ENCODE results near the gene CFDP1. TPM values are rescaled to one million over a fixed set of nuclear protein-coding genes. Genes with fewer than 3 reads are reported as not detected.
"Not testable (repeated sequence)": the region's sequence is repeated elsewhere in the genome, so short reads cannot be mapped to it uniquely, and the experiment has no call there.

Gene CFDP1
- polyA plus RNA-seq, 3 donors = 148 to 189 (median 174) TPM

GRCh38 chr16:75304521-75305363 lies 128.6 kb downstream of the CFDP1 start:
- DNase-seq = no peak

GRCh38 chr16:75301804-75302203 lies 131.5 kb downstream of the CFDP1 start:
- DNase-seq = no peak

GRCh38 chr16:75298267-75298666 lies 135.0 kb downstream of the CFDP1 start:
- no peak for DNase-seq

DNA sequence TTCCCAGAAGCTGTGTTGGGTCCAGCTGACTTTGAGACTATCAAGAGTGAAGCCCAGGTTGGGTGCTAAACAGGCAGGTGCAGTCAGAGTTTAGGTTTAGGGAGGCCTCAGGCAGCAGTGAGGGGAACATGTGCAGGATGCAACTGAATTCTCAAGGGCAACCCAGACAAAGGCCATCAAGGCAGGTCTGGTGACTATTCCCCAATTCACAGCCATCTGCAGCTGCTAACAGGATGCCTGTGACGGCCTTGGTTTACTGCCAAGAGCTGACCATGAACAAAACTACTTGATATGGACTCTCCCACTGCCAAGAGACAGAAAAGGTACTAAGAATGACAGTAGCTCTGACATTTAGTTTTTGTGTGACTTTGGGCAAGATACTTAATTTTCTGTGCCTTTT lies 136.7 kb downstream of the CFDP1 start:
- no peak for DNase-seq

- no peak for DNase-seq
These were observed 138.4 kb downstream of the CFDP1 start for GRCh38 chr16:75294773-75295459.

- DNase-seq = no peak
These were observed 139.5 kb downstream of the CFDP1 start for GRCh38 chr16:75293772-75294171.

GRCh38 chr16:75293173-75293572 lies 140.1 kb downstream of the CFDP1 start:
- DNase-seq = no peak

- DNase-seq = no peak
These were observed 140.6 kb downstream of the CFDP1 start for GRCh38 chr16:75292691-75293090.

DNA sequence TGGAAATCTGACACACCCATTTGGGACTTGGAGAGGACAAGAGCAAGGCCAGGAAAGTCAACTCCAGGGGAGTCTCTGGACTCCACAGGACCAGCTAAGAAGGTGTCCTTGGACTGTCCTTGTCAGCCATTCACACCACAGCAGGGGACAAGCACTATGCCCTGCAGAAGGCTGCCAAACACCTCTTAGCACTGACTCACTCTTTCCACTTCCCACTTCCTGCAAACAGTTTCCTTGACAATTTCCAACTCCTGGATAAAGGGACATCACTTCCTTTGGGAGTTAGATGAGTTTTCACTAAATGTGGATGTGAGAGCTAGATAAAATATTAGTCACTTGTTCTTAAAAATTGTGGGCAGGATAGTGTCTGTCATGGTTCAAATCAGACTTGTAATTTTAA lies 144.1 kb downstream of the CFDP1 start:
- DNase-seq = no peak

DNA sequence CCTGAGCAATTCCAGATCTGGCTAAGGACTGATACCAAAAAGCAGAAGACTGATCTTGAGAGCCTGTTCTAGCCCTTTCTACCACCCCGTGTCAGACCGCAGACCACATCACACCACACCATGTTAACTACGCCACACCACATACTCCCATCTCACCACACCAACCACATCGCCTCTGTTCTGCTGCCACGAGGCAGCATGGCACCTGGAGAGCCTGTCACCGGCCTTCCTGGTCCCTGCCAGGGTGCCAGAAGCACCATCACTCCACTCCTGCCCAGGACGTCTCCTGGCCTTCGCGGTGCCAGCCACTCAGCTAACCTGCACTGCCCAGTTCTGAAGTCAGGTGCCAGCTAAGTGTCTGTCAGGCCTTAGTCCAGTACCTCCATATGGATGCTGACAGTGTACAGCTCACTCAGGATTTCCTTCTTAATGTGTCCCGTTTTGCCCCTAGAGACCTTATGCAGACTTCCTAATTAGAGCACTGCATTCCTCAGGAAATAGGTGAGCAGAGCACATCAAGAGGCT lies 144.6 kb downstream of the CFDP1 start:
- DNase-seq = no peak

DNA sequence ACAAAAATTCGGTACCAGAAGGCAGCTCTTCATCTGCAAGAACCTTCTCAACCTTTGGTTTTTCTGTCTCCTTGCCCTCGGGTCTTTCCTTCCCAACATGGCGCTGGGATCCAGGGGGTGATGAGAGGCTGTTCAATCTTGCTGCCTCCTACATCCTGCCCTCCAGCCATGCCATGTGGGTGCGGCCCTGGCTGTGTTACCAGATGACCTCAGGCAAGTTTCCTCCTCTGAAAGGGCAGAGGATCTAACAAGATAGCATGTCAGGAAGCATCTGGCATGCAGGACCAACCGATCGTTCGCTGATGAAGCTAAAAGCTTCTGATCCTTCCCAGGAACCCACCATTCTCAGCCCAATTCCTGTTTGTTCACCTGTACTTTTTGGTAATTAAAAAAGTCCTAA lies 145.1 kb downstream of the CFDP1 start:
- no peak for DNase-seq

DNA sequence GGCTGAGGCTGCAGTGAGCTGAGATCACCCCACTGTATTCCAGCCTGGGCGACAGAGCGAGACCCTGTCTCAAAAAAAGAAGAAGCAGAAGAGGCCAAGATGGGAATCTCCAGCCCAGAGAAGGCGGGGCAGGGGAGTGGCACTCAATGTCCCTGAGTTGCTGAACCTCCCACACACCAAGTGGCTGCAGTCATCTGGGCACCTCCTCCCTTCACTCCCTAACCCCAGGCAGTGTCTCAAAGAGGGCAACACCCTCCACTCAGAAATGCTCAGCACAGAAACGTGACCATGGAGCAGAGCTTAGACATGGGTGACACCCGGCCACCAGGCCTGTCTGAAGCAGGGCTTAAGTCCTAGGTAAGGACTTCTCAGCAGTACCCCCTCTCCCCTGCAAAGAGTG lies 145.6 kb downstream of the CFDP1 start:
- DNase-seq = no peak

- no peak for DNase-seq
These were observed 146.9 kb downstream of the CFDP1 start for GRCh38 chr16:75286389-75286788.

- no peak for DNase-seq
These were observed 150.6 kb downstream of the CFDP1 start for GRCh38 chr16:75282466-75283281.

DNA sequence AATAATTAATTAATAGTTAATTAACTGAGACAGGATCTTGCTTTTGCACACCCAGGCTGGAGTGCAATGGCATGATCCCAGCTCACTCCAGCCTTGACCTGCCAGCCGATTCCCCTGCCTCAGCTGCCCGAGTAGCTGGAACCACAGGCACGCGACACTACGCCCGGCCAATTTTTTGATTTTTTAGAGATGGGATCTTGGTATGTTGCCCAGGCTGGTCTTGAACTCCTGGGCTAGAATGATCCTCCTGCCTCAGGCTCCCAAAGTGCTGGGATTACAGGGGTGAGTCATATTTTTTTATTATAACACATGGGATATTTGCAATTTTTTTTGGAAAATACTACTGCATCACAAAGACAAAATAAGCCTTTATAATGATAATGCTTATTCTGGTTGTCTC lies 151.5 kb downstream of the CFDP1 start:
- DNase-seq = no peak

DNA sequence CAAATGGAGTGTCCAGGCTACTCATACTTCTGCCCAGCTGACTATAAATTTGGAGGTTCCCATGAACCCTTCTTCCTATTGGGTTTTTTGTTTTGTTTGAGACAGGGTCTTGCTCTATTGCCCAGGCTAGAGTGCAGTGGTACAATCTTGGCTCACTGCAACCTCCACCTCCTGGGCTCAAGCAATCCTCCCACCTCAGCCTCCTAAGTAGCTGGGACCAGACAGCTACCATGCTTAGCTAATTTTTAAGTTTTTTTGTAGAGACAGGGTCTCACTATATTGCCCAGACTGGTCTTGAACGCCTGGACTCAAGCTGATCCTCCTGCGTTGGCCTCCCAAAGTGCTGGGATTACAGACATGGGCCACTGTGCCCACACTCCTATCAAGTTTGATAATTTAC lies 152.3 kb downstream of the CFDP1 start:
- DNase-seq = not testable (repeated sequence)

GRCh38 chr16:75280331-75280804 lies 152.9 kb downstream of the CFDP1 start:
- no peak for DNase-seq

DNA sequence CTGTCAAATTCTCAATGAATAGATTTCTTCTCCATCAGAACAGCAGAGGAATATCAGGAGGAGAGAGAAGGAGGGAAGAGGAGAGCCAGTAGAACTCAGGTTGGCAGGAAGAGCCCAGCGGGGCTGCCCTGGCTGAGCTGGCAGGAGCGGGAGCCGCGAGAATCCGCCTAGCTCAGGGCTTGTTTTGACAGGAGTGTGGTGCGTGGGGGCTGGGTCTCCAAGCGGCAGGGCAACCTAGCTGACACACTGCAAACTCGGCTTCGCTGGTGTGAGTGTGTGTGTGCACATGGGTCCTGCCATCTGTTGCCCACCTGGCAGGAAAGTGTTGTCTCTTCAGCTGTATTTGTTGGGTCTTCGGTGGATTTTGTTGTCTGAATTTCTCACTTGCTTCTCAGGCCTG lies 154.0 kb downstream of the CFDP1 start:
- DNase-seq = no peak

DNA sequence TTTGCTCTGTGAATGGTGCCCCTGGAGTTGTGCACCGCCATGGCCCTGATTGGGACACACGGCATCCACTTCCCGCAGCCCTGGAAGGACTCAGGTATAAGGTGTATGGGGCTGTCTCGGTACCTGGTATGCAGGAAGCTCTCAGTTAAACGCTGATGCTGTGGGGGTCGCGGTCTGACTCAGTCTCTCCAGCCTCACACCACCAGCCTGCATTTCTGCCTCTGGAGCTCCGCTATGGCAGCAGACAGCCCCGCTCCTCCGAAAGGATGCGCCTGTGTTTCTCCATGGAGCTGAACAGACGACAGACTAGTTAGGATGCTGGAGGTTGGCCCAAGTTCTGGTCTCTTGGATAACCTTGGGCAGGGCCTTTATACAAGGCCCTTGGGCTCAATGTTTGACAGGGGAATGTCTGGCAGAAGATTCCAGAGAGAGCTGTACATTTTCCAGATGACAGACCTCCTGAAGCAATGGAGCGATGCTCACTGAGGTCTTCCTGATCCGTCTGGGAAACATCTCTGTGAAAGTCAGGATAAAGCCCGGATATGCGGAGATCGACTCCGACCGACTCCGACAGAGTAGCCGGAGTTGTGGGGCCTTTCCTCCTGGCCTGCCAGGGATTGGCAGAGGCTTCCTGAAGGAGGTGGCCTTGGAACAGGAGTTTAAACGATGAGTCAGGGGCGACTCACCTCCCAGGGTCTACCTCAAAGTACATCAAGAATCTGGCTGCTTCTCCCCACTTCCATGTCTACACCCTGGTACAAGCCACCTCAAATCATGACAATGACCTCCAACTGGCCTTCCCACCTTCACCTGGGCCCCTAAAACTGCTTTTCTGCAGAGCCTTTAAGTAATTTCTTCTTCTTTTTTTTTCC lies 160.0 kb downstream of the CFDP1 start:
- no peak for DNase-seq

DNA sequence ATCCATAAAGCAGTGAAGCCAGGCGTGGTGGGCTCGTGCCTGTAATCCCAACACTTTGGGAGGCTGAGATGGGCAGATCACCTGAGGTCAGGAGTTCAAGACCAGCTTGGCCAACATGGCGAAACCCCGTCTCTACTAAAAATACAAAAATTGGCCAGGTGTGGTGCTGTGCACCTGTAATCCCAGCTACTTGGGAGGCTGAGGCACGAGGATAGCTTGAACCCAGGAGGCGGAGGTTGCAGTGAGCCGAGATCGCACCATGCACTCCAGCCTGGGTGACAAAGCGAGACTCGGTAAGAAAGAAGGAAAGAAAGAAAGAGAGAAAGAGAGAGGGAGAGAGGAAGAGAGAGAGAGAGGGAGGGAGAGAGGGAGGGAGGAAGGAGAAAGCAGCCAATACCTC lies 160.7 kb downstream of the CFDP1 start:
- DNase-seq = not testable (repeated sequence)

DNA sequence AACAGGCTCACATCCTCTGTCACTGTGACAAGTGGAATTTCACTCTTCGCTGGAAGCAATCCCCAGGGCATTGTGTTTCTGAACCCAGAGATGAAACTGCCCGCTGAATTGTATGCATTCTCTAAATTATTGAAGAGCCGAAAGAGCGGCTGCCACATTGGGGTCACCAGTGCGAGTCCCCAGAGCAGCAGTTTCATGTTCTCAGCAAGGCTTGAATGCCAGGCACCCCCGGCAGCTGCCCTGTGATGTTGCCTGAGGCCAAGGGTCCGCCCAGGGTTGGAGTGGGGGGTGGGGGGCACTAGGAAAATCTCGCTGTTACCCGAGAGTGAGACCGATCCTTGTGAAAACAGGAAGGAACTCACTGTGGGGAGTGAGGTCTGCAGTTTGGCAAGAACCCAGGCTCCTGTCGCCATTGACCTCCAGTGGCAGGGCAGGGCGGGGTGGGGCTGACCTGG lies 161.2 kb downstream of the CFDP1 start:
- no peak for DNase-seq
